Chondrocyte (in vitro differentiated cells): ENCODE results near the gene DNAH6. TPM values are rescaled to one million over a fixed set of nuclear protein-coding genes. Genes with fewer than 3 reads are reported as not detected.

Experiments
- DNase-seq: peaks from one replicate; pipeline ENCODE4 v3.0.0; 2021; ENCODE audit warnings: mixed read lengths, low spot score
- H3K27ac Mint-ChIP-seq: one replicate; pipeline ENCODE4 v1.8.0; 2021; ENCODE audit warnings: mild to moderate bottlenecking, moderate library complexity, mixed read lengths; ENCODE audit not compliant: unreplicated experiment
- H3K27me3 Mint-ChIP-seq: 2 replicates; pipeline ENCODE4 v1.8.0; 2021; ENCODE audit warnings: low read depth, mixed read lengths
- H3K36me3 Mint-ChIP-seq: 2 replicates; pipeline ENCODE4 v1.8.0; 2021; ENCODE audit warnings: low read depth, mixed read lengths
- H3K4me1 Mint-ChIP-seq: 2 replicates; pipeline ENCODE4 v1.8.0; 2021; ENCODE audit warnings: low read depth, mild to moderate bottlenecking, mixed read lengths
- H3K4me3 Mint-ChIP-seq: one replicate; pipeline ENCODE4 v1.8.0; 2021; ENCODE audit warnings: mild to moderate bottlenecking, moderate library complexity, mixed read lengths; ENCODE audit not compliant: unreplicated experiment
- H3K9me3 Mint-ChIP-seq: 2 replicates; pipeline ENCODE4 v1.8.0; 2021; ENCODE audit warnings: low read depth, mixed read lengths
- total RNA-seq: library from RNA; stranded (reverse); gene quantifications from 3 replicates; pipeline ENCODE4 v1.2.1, GENCODE V29; 2021
- TF ChIP-seq, protein P1 (sequence below): fragments of 200-600 bp; sonication (generic); IDR thresholded peaks from 2 replicates; pipeline ENCODE4 v1.5.0; 2021; ENCODE audit warnings: antibody characterized with exemption, mild to moderate bottlenecking, moderate library complexity

The DNAH6 gene
- total RNA-seq, 1 donor from 2014 or later = not detected

GRCh38 chr2:84477886-84478285 lies 38.4 kb upstream of the DNAH6 start:
- TF ChIP-seq, protein P1, sequence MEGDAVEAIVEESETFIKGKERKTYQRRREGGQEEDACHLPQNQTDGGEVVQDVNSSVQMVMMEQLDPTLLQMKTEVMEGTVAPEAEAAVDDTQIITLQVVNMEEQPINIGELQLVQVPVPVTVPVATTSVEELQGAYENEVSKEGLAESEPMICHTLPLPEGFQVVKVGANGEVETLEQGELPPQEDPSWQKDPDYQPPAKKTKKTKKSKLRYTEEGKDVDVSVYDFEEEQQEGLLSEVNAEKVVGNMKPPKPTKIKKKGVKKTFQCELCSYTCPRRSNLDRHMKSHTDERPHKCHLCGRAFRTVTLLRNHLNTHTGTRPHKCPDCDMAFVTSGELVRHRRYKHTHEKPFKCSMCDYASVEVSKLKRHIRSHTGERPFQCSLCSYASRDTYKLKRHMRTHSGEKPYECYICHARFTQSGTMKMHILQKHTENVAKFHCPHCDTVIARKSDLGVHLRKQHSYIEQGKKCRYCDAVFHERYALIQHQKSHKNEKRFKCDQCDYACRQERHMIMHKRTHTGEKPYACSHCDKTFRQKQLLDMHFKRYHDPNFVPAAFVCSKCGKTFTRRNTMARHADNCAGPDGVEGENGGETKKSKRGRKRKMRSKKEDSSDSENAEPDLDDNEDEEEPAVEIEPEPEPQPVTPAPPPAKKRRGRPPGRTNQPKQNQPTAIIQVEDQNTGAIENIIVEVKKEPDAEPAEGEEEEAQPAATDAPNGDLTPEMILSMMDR = no peak
- peaks cover 3% of the 10 kb centered on the region for H3K4me1 Mint-ChIP-seq
- H3K27ac Mint-ChIP-seq = no peak overlapping the region
- no peak for DNase-seq
- no peak overlapping the region for H3K4me3 Mint-ChIP-seq
- peaks cover 4% of the 10 kb centered on the region for H3K36me3 Mint-ChIP-seq
- peaks cover 1% of the 10 kb centered on the region for H3K27me3 Mint-ChIP-seq
- H3K9me3 Mint-ChIP-seq = peaks cover 24% of the 10 kb centered on the region

GRCh38 chr2:84478867-84479266 lies 37.4 kb upstream of the DNAH6 start:
- TF ChIP-seq, protein P1 = no peak
- no peak overlapping the region for H3K27ac Mint-ChIP-seq
- H3K36me3 Mint-ChIP-seq = peaks cover 4% of the 10 kb centered on the region
- H3K27me3 Mint-ChIP-seq = peaks cover 1% of the 10 kb centered on the region
- no peak for DNase-seq
- peaks cover 24% of the 10 kb centered on the region for H3K9me3 Mint-ChIP-seq
- no peak overlapping the region for H3K4me3 Mint-ChIP-seq
- H3K4me1 Mint-ChIP-seq = peaks cover 3% of the 10 kb centered on the region

DNA sequence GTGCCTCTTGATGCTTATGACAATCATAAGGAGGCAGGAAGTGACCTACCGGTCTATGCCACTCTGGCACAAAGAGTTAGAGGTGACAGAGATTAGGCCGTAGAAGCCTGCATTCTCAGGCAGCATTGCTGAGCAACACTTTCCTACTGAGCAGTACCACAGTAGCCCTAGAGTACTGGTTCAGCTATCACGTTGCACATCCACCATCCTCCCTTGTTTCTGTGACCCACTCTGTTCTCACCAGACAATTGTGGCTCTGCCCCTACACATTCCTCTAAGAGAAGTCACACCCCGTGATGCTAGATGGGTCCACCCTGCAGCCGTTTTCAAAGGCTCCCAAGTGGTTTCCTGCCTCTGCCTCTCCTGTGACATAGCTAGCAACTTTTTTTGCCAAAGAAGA lies 34.6 kb upstream of the DNAH6 start:
- Mint-ChIP-seq H3K27me3 (no peaks in the 10 kb centered on the region), H3K4me1 (peaks cover 10% of the 10 kb centered on the region), H3K4me3 (no peak overlapping the region), H3K36me3 (peaks cover 4% of the 10 kb centered on the region), H3K9me3 (peaks cover 13% of the 10 kb centered on the region), H3K27ac (no peak overlapping the region)
- TF ChIP-seq, protein P1 = no peak
- DNase-seq = no peak

GRCh38 chr2:84482603-84483002 lies 33.7 kb upstream of the DNAH6 start:
- no peak for DNase-seq
- Mint-ChIP-seq H3K9me3 (peaks cover 4% of the 10 kb centered on the region), H3K27ac (no peak overlapping the region), H3K27me3 (no peaks in the 10 kb centered on the region), H3K36me3 (peaks cover 1% of the 10 kb centered on the region), H3K4me3 (no peak overlapping the region), H3K4me1 (peaks cover 17% of the 10 kb centered on the region)
- TF ChIP-seq, protein P1 = no peak

- no peaks in the 10 kb centered on the region for H3K36me3 Mint-ChIP-seq
- H3K4me3 Mint-ChIP-seq = no peak overlapping the region
- TF ChIP-seq, protein P1 = no peak
- H3K27me3 Mint-ChIP-seq = no peaks in the 10 kb centered on the region
- H3K27ac Mint-ChIP-seq = no peak overlapping the region
- peaks cover 18% of the 10 kb centered on the region for H3K4me1 Mint-ChIP-seq
- no peaks in the 10 kb centered on the region for H3K9me3 Mint-ChIP-seq
- no peak for DNase-seq
Measured at GRCh38 chr2:84483320-84483719, 33.0 kb upstream of the DNAH6 start.
